Measurements from ENCODE around the gene NRP2. TPM values are rescaled to one million over a fixed set of nuclear protein-coding genes. Genes with fewer than 3 reads are reported as not detected.

Gene NRP2
- total RNA-seq, 4 donors from 2014 or later, result 35.1 to 146 (median 63.9) TPM

DNA sequence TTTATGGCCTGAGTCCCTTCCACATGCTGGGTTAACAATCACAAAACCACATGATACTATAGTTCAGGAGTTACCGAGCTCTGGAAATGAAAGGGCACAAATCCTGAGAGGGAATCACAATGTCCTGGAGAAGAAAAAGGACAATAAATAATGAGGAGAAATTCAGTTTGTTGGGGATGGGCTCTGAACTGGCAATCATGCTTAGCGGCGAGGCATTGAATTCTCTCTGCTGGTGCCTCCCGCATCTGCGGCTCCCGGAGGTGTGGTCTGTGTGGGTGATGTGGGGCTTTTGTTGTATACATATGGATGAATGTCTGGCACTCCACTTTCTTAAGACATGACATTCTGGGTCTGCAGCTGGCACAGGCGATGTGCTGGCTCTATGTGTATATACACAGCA is 46.1 kb downstream of the NRP2 start:
- Histone ChIP-seq H3K4me3 (no peak overlapping the region), H3K36me3 (no peaks in the 10 kb centered on the region), H3K9me3 (no peaks in the 10 kb centered on the region), H3K27me3 (no peaks in the 10 kb centered on the region), H3K27ac (peak overlapping the region; percentile 69 to 86 (median 80)), H3K4me1 (peaks cover 5 to 38% (median 9%) of the 10 kb centered on the region in 4 donors)
- WGBS, 2 donors (ENCODE audit: low coverage in 1 of 2), result 83 to 84% methylated on average over 6 to 7 of the region's 7 CpGs
- in situ Hi-C loops (cut with MboI; ENCODE audit: low pct_ligation_motif_present in 1 of 4, low pct_unique_long_range_greater_than_20kb in 1 of 4, low sequenced_read_pairs in 3 of 4) (no loop called here), intact Hi-C loops (cut with DNase I; ENCODE audit: low total_unique reads) (no loop called here)
- TF ChIP-seq POLR2A (IDR thresholded peaks at IDR 0.05) (no peak), EP300 (IDR thresholded peaks at IDR 0.05; ENCODE audit: low read depth) (no peak), POLR2AphosphoS5 (IDR thresholded peaks at IDR 0.05) (no peak)
- TF ChIP-seq, protein P1, sequence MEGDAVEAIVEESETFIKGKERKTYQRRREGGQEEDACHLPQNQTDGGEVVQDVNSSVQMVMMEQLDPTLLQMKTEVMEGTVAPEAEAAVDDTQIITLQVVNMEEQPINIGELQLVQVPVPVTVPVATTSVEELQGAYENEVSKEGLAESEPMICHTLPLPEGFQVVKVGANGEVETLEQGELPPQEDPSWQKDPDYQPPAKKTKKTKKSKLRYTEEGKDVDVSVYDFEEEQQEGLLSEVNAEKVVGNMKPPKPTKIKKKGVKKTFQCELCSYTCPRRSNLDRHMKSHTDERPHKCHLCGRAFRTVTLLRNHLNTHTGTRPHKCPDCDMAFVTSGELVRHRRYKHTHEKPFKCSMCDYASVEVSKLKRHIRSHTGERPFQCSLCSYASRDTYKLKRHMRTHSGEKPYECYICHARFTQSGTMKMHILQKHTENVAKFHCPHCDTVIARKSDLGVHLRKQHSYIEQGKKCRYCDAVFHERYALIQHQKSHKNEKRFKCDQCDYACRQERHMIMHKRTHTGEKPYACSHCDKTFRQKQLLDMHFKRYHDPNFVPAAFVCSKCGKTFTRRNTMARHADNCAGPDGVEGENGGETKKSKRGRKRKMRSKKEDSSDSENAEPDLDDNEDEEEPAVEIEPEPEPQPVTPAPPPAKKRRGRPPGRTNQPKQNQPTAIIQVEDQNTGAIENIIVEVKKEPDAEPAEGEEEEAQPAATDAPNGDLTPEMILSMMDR (IDR thresholded peaks at IDR 0.05), result no peak
- DNase-seq, result no peak

DNA sequence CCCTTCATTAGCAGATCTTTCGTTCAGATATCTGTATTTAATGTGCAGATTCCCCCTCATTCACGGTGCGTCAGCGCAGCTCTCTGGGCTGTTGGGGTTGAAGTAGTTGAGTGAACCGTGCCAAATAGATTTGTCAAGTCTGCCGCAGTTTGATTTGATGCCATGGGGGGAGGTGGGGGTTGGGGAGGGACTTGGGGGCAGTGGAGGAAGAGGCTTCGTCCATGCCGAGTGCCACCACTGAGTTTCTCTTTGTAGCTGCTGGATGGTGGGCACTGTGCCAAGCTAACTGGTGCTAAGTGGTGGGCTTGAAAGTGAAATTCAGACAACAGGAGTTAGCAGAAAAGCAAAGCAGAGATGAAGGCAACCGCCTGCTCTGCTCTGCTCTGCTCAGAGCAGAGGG is 47.9 kb downstream of the NRP2 start:
- Histone ChIP-seq H3K4me1 (peaks cover 6 to 49% (median 16%) of the 10 kb centered on the region in 4 donors), H3K27me3 (no peaks in the 10 kb centered on the region), H3K9me3 (no peaks in the 10 kb centered on the region), H3K36me3 (no peaks in the 10 kb centered on the region), H3K4me3 (no peak overlapping the region), H3K27ac (peak overlapping the region; percentile 69 to 86 (median 80))
- intact Hi-C loops (cut with DNase I; ENCODE audit: low total_unique reads), result loop anchor here (10.0 kb wide), 1 partner anchor 45 kb away; the partner anchor contains the start of gene NRP2
- WGBS, 2 donors (ENCODE audit: low coverage in 1 of 2), result 71 to 81% methylated on average over 5 to 9 of the region's 9 CpGs
- in situ Hi-C loops (cut with MboI; ENCODE audit: low pct_ligation_motif_present in 1 of 4, low pct_unique_long_range_greater_than_20kb in 1 of 4, low sequenced_read_pairs in 3 of 4), result no loop called here
- no peak for DNase-seq
- no peak for TF ChIP-seq POLR2A (IDR thresholded peaks at IDR 0.05)
- TF ChIP-seq POLR2AphosphoS5 (IDR thresholded peaks at IDR 0.05), result no peak

GRCh38 chr2:205730701-205731582 is 48.6 kb downstream of the NRP2 start:
- in situ Hi-C loops (cut with MboI; ENCODE audit: low pct_ligation_motif_present in 1 of 4, low pct_unique_long_range_greater_than_20kb in 1 of 4, low sequenced_read_pairs in 3 of 4) (no loop called here), intact Hi-C loops (cut with DNase I; ENCODE audit: low total_unique reads) (loop anchor here (10.0 kb wide), 1 partner anchor 46 kb away; the partner anchor contains the start of gene NRP2)

DNA sequence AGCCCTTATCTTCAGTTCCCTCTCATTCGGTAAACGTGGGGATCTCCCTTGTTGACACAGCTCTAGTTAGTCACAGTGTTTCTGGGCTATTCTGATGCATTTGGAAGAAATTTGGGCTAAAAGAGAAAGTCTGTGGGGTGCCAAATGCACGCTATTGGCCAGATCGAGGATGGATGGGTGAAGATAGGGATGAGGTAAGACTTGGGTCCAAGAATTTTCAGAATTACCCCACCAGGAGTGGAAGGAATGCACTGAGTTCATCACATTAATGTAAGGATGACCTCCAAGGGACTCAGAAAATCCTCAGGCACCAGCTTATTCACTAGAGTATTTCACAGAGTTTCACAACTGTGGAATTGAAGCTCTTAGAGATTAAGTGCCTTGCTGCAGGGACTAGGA is 49.3 kb downstream of the NRP2 start:
- intact Hi-C loops (cut with DNase I; ENCODE audit: low total_unique reads) (loop anchor here (10.0 kb wide), 1 partner anchor 47 kb away; the partner anchor contains the start of gene NRP2), in situ Hi-C loops (cut with MboI; ENCODE audit: low pct_ligation_motif_present in 1 of 4, low pct_unique_long_range_greater_than_20kb in 1 of 4, low sequenced_read_pairs in 3 of 4) (no loop called here)
- DNase-seq, result no peak
- Histone ChIP-seq H3K36me3 (no peaks in the 10 kb centered on the region), H3K4me1 (peaks cover 6 to 50% (median 17%) of the 10 kb centered on the region in 4 donors), H3K27me3 (no peaks in the 10 kb centered on the region), H3K27ac (peak overlapping the region; percentile 69 to 86 (median 80)), H3K4me3 (no peak overlapping the region), H3K9me3 (no peaks in the 10 kb centered on the region)
- no peak for TF ChIP-seq EP300 (IDR thresholded peaks at IDR 0.05; ENCODE audit: low read depth)
- TF ChIP-seq, protein P1 (IDR thresholded peaks at IDR 0.05), result no peak
- TF ChIP-seq POLR2A (IDR thresholded peaks at IDR 0.05), result no peak
- no peak for TF ChIP-seq POLR2AphosphoS5 (IDR thresholded peaks at IDR 0.05)
- WGBS, 2 donors (ENCODE audit: low coverage in 1 of 2), result 47 to 54% methylated on average over 4 of the region's 4 CpGs

More at GRCh38 chr2:205730701-205731582, 48.6 kb downstream of the NRP2 start:
- DNase-seq, result no peak
- Histone ChIP-seq H3K4me3 (no peak overlapping the region), H3K9me3 (no peaks in the 10 kb centered on the region), H3K27ac (peak overlapping the region; percentile 69 to 86 (median 80)), H3K4me1 (peaks cover 6 to 50% (median 18%) of the 10 kb centered on the region in 4 donors), H3K36me3 (no peaks in the 10 kb centered on the region), H3K27me3 (no peaks in the 10 kb centered on the region)
- WGBS, 2 donors (ENCODE audit: low coverage in 1 of 2), result 62 to 77% methylated on average over 6 to 9 of the region's 9 CpGs
- TF ChIP-seq POLR2A (IDR thresholded peaks at IDR 0.05) (no peak), POLR2AphosphoS5 (IDR thresholded peaks at IDR 0.05) (no peak), EP300 (IDR thresholded peaks at IDR 0.05; ENCODE audit: low read depth) (no peak)
- TF ChIP-seq, protein P1 (IDR thresholded peaks at IDR 0.05), result no peak

Measured in transverse colon (tissue), 4 donors.